Measurements from ENCODE around the gene SLC18A3. TPM values are rescaled to one million over a fixed set of nuclear protein-coding genes. Genes with fewer than 3 reads are reported as not detected.

SLC18A3 gene
- total RNA-seq, 4 donors from 2014 or later, result 0.27 to 1.5 TPM; not detected in 2

DNA sequence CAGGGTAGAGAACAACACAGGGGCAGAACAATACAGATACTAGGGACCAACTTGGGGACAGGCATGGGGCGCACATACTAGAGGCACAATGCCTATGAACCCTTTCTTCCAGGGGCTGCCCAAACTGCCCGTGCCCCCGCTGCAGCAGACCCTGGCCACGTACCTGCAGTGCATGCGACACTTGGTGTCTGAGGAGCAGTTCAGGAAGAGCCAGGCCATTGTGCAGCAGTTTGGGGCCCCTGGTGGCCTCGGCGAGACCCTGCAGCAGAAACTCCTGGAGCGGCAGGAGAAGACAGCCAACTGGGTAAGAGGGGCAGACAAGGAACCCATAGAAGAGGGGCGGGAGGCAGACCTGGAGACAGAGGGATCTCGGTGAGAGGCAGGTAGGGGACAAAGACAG, 9.5 kb downstream of the SLC18A3 start:
- in situ Hi-C loops (cut with MboI; ENCODE audit: low pct_ligation_motif_present in 1 of 4, low pct_unique_long_range_greater_than_20kb in 1 of 4, low sequenced_read_pairs in 3 of 4) (no loop called here), intact Hi-C loops (cut with DNase I; ENCODE audit: low total_unique reads) (loop anchor here (10.0 kb wide), 1 partner anchor 1355 kb away; no protein-coding TSS in a partner anchor)
- H3K27ac ChIP-seq, result no peak overlapping the region
- no peak for TF ChIP-seq EP300 (IDR thresholded peaks at IDR 0.05; ENCODE audit: low read depth)
- no peak for TF ChIP-seq POLR2AphosphoS5 (IDR thresholded peaks at IDR 0.05)
- 29 to 64% methylated on average over 5 to 10 of the region's 10 CpGs for WGBS, 2 donors (ENCODE audit: low coverage in 1 of 2)
- no peaks in the 10 kb centered on the region for H3K36me3 ChIP-seq
- no peaks in the 10 kb centered on the region for H3K9me3 ChIP-seq
- no peak for DNase-seq
- peaks cover 41% of the 10 kb centered on the region for H3K27me3 ChIP-seq
- no peak overlapping the region for H3K4me3 ChIP-seq
- no peaks in the 10 kb centered on the region for H3K4me1 ChIP-seq

DNA sequence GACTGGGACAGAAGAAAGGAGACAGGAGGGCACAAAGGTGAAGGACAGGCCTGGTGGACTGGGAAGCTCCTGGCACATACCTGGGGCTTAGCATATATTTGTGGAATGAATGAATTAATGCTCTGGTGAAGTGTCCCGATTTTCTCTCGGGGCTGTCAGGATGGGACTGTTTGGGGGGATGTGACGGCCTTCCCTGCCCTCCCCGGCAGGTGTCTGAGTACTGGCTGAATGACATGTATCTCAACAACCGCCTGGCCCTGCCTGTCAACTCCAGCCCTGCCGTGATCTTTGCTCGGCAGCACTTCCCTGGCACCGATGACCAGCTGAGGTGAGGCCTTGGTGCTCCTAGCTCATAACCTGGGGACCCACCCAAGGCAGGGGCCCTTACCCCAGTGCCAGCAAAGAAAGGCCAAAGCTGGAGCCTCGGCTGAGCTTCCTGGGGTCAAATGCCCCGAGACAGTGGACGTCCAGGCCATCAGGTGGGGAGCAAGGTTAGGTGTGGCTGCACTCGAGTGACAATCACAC, 10.2 kb downstream of the SLC18A3 start:
- WGBS, 2 donors (ENCODE audit: low coverage in 1 of 2), result 76% methylated on average over 11 of the region's 12 CpGs; no CpG with 5 or more reads in 1 of the 2 donors
- H3K27me3 ChIP-seq, result peaks cover 33% of the 10 kb centered on the region
- DNase-seq, result no peak
- H3K4me1 ChIP-seq, result no peaks in the 10 kb centered on the region
- TF ChIP-seq POLR2AphosphoS5 (IDR thresholded peaks at IDR 0.05) (no peak), POLR2A (IDR thresholded peaks at IDR 0.05) (no peak), CTCF (IDR thresholded peaks at IDR 0.05) (no peak), EP300 (IDR thresholded peaks at IDR 0.05; ENCODE audit: low read depth) (no peak)
- H3K9me3 ChIP-seq, result no peaks in the 10 kb centered on the region
- no peak overlapping the region for H3K4me3 ChIP-seq
- intact Hi-C loops (cut with DNase I; ENCODE audit: low total_unique reads) (no loop called here), in situ Hi-C loops (cut with MboI; ENCODE audit: low pct_ligation_motif_present in 1 of 4, low pct_unique_long_range_greater_than_20kb in 1 of 4, low sequenced_read_pairs in 3 of 4) (no loop called here)
- no peaks in the 10 kb centered on the region for H3K36me3 ChIP-seq
- H3K27ac ChIP-seq, result no peak overlapping the region

DNA sequence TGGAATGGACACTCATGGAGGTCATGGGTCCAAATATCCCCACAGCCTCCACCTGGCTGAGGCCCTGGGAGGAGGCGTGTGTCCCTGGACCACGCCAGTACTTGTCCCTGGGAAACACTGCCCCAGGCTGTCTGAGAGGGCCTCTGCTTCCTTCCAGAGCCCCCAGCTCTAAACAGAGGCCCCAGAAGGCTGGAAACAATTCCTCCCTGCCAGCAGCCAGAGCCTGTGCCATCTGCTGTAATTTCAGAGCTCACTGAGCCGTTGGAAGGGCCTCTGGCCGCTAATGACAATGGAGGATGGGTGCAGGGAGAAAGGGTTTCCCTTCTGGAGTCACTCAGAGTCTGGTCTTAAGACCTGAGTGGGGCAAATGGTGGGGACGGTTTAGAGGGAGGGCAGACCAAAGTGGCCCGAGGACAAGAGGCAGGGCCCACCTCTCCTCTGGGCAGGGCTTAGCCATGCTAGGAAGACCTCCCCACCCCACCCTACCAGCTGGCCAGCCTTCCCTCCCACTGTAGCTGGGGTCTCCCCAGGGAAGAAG, 10.8 kb downstream of the SLC18A3 start:
- H3K4me1 ChIP-seq, result no peaks in the 10 kb centered on the region
- in situ Hi-C loops (cut with MboI; ENCODE audit: low pct_ligation_motif_present in 1 of 4, low pct_unique_long_range_greater_than_20kb in 1 of 4, low sequenced_read_pairs in 3 of 4), result no loop called here

DNA sequence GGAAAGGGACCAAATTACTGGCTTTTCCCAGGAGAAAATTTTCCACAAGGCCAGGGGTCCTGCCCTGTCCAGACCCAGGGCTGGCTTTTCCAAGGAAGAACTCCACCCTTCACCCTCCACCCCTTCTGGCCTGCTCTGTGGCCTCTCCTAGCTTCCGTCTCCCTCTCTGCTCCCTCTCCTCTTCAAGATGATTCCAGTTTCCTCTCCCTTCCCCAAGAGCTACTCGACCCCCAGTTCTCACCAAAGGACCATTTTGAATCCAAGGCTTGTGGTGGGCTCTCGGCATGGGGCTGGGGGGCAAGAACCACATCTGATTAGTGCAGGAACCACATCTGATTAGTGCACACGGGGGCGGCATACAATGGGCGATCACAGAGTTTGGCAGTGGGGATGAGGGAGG, 11.5 kb downstream of the SLC18A3 start:
- Histone ChIP-seq H3K9me3 (no peaks in the 10 kb centered on the region), H3K4me3 (no peak overlapping the region), H3K4me1 (no peaks in the 10 kb centered on the region), H3K27me3 (peaks cover 21% of the 10 kb centered on the region), H3K36me3 (no peaks in the 10 kb centered on the region), H3K27ac (no peak overlapping the region)
- WGBS, 2 donors (ENCODE audit: low coverage in 1 of 2), result 48% methylated on average over 6 of the region's 6 CpGs; no CpG with 5 or more reads in 1 of the 2 donors
- intact Hi-C loops (cut with DNase I; ENCODE audit: low total_unique reads), result no loop called here
- in situ Hi-C loops (cut with MboI; ENCODE audit: low pct_ligation_motif_present in 1 of 4, low pct_unique_long_range_greater_than_20kb in 1 of 4, low sequenced_read_pairs in 3 of 4), result no loop called here
- no peak for DNase-seq
- no peak for TF ChIP-seq EP300 (IDR thresholded peaks at IDR 0.05; ENCODE audit: low read depth)

More for the DNA sequence above, 10.8 kb downstream of the SLC18A3 start:
- H3K4me3 ChIP-seq, result no peak overlapping the region
- DNase-seq, result no peak
- peaks cover 28% of the 10 kb centered on the region for H3K27me3 ChIP-seq
- intact Hi-C loops (cut with DNase I; ENCODE audit: low total_unique reads), result no loop called here
- no peak for TF ChIP-seq POLR2AphosphoS5 (IDR thresholded peaks at IDR 0.05)
- TF ChIP-seq EP300 (IDR thresholded peaks at IDR 0.05; ENCODE audit: low read depth), result no peak
- no peak for TF ChIP-seq CTCF (IDR thresholded peaks at IDR 0.05)
- no peak for TF ChIP-seq POLR2A (IDR thresholded peaks at IDR 0.05)
- no peaks in the 10 kb centered on the region for H3K9me3 ChIP-seq
- no peaks in the 10 kb centered on the region for H3K36me3 ChIP-seq
- H3K27ac ChIP-seq, result no peak overlapping the region
- 0 to 51% methylated on average over 1 to 6 of the region's 6 CpGs for WGBS, 2 donors (ENCODE audit: low coverage in 1 of 2)

DNA sequence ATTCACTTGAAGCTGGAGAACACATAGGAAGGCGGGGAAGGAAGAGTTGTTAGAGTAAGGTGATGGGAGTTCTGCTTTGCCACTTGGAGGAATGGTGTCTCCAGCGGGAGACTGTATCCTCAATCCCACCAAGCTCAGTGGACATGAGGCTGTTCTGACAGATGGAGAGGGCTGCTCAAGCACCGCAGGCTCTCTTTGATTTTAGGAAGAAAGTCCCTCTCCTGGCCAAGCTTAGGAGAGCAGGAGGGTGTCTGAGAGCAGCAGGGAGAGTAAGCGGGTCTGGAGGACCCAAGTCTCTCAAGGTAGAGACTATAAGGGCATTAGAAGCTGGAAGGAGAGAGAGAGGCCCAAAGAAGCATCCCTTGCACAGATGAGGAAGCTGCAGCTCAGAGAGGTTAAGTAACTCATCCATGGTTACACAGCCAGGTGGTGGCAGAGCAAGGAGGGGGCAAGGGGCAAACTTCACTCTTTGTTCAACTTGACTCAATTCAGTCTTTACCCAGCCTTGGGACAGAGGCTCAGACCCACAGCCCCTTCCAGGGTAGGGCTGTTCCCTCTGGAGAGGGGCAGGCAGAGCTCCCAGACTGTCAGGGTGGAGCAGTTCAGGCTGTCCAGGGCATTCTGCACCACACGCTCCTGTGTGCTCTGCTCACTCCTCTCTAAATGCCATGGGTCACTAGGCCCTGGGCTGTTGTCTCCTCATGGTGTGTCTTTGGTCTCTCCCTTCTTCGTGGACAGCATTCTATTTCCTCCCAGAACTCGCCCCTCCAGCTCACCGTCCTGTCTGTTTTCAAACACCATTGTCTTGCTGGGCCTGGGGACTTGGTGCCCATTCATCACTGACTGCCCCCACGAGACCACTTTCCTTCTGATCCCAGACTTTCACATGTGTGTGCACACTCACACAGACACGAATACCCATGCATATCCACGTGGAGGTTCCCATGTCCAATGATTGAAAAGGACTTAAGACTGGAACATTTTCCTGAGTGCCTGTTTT, 12.6 kb downstream of the SLC18A3 start:
- Histone ChIP-seq H3K4me3 (no peak overlapping the region), H3K9me3 (no peaks in the 10 kb centered on the region), H3K4me1 (no peaks in the 10 kb centered on the region), H3K27ac (no peak overlapping the region), H3K27me3 (peaks cover 12% of the 10 kb centered on the region), H3K36me3 (no peaks in the 10 kb centered on the region)
- in situ Hi-C loops (cut with MboI; ENCODE audit: low pct_ligation_motif_present in 1 of 4, low pct_unique_long_range_greater_than_20kb in 1 of 4, low sequenced_read_pairs in 3 of 4) (no loop called here), intact Hi-C loops (cut with DNase I; ENCODE audit: low total_unique reads) (no loop called here)
- TF ChIP-seq EP300 (IDR thresholded peaks at IDR 0.05; ENCODE audit: low read depth), result no peak
- no peak for TF ChIP-seq CTCF (IDR thresholded peaks at IDR 0.05)
- no peak for TF ChIP-seq POLR2AphosphoS5 (IDR thresholded peaks at IDR 0.05)
- no peak for TF ChIP-seq POLR2A (IDR thresholded peaks at IDR 0.05)
- DNase-seq, result no peak
- 53 to 64% methylated on average over 7 to 11 of the region's 11 CpGs for WGBS, 2 donors (ENCODE audit: low coverage in 1 of 2)

All from transverse colon (tissue), 4 donors.